DND-41 (cell line): ENCODE data around the gene PWWP2B.

ENCODE experiments used
- ATAC-seq: fragments of 200-7000 bp; cut with Tn5 transposase; 3 replicates; pipeline ENCODE4 v1.9.1; 2021; ENCODE audit warnings: low read depth; ENCODE audit not compliant: insufficient read depth
- DNase-seq: peaks from one replicate; pipeline ENCODE4 v3.0.0-alpha.2; 2020
- H2AFZ ChIP-seq: 2 replicates; pipeline ENCODE4 v1.6.0; 2012; ENCODE audit warnings: low read depth, low read length
- H3K27ac ChIP-seq: 2 replicates; pipeline ENCODE4 v1.5.1; 2012; ENCODE audit warnings: low read length, inconsistent platforms
- H3K27me3 ChIP-seq: fragments of 200-600 bp; sonication (generic); 2 replicates; pipeline ENCODE4 v1.6.0; 2012; ENCODE audit warnings: low read length, mild to moderate bottlenecking, inconsistent platforms; ENCODE audit not compliant: insufficient read depth, poor library complexity
- H3K36me3 ChIP-seq: 2 replicates; pipeline ENCODE4 v1.5.1; 2012; ENCODE audit warnings: low read length, inconsistent platforms; ENCODE audit not compliant: insufficient read depth
- H3K4me1 ChIP-seq: 2 replicates; pipeline ENCODE4 v1.5.1; 2012; ENCODE audit warnings: mild to moderate bottlenecking, low read length; ENCODE audit not compliant: insufficient read depth
- H3K4me2 ChIP-seq: 2 replicates; pipeline ENCODE4 v1.6.0; 2012; ENCODE audit warnings: mild to moderate bottlenecking, moderate library complexity, low read length, inconsistent platforms; ENCODE audit not compliant: insufficient read depth
- H3K4me3 ChIP-seq, 2 experiments: fragments of 200-600 bp in 1 of 2; shearing (Covaris generic) in 1 of 2; 2 replicates each; pipeline ENCODE4 v1.5.1; 2012 to 2016; ENCODE audit warnings: inconsistent platforms in 2 of 2, low read length in 2 of 2, mild to moderate bottlenecking in 2 of 2, low read depth in 1 of 2, moderate library complexity in 1 of 2
- H3K79me2 ChIP-seq: 2 replicates; pipeline ENCODE4 v1.6.0; 2012; ENCODE audit warnings: low read length, inconsistent platforms; ENCODE audit not compliant: insufficient read depth
- H3K9ac ChIP-seq: 2 replicates; pipeline ENCODE4 v1.6.0; 2012; ENCODE audit warnings: low read depth, mild to moderate bottlenecking, inconsistent platforms, low read length, moderate library complexity
- H3K9me3 ChIP-seq: 2 replicates; pipeline ENCODE4 v1.5.1; 2012; ENCODE audit warnings: low read length, moderate library complexity, mild to moderate bottlenecking, inconsistent platforms; ENCODE audit not compliant: insufficient read depth, severe bottlenecking
- H4K20me1 ChIP-seq: 2 replicates; pipeline ENCODE4 v1.6.0; 2012; ENCODE audit warnings: low read length; ENCODE audit not compliant: insufficient read depth
- EZH2 ChIP-seq: IDR thresholded peaks from 3 replicates; pipeline ENCODE4 v1.6.1; 2012; ENCODE audit warnings: borderline replicate concordance, low read depth, mild to moderate bottlenecking, moderate library complexity, low read length, inconsistent platforms; ENCODE audit not compliant: severe bottlenecking
- TF ChIP-seq, protein P1 (sequence below): IDR thresholded peaks from 2 replicates; pipeline ENCODE4 v1.5.1; 2012; ENCODE audit warnings: borderline replicate concordance, low read length, moderate library complexity, mild to moderate bottlenecking; ENCODE audit not compliant: poor library complexity, severe bottlenecking; ENCODE audit errors: extremely low read depth

The PWWP2B gene

DNA sequence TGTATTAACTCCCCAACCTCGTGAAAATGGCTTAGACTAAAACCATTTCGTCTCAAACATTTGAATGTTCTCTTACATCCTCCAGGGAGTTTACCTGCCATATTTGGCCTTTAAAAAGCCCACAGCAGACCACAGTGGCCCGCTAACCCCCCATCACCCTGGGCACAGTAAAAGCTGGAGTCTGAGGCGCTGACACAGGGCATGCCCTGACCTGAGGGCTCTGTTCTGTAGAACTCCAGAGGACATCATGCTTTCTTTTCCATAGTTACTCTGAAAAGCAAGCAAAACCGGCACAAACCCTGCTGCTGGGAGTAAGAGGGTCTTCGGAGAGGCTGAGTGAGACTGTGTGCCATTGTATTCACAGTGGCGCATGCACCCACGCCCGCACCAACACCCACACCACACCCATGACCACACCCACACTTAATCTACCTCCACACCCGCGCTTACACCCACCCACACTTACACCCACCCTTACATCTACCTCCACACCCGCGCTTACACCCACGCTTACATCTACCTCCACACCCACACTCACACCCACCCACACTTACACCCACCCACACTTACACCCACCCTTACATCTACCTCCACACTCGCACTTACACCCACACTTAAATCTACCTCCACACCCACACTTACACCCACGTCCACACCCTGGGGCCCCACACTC, 32.9 kb upstream of the PWWP2B start:
- Histone ChIP-seq H3K36me3 (peaks cover 3% of the 10 kb centered on the region; the same call in 1 of the 2 replicates), H2AFZ (no peak overlapping the region), H3K9me3 (no peaks in the 10 kb centered on the region), H3K27me3 (no peaks in the 10 kb centered on the region), H3K4me1 (no peaks in the 10 kb centered on the region), H4K20me1 (no peaks in the 10 kb centered on the region), H3K9ac (no peak overlapping the region), H3K4me2 (no peak overlapping the region), H3K27ac (no peak overlapping the region), H3K79me2 (no peaks in the 10 kb centered on the region), H3K4me3 (no peak overlapping the region)
- DNase-seq, result no peak
- ATAC-seq, result peak; percentile 62; the same call in 2 of the 3 replicates
- TF ChIP-seq, protein P1, sequence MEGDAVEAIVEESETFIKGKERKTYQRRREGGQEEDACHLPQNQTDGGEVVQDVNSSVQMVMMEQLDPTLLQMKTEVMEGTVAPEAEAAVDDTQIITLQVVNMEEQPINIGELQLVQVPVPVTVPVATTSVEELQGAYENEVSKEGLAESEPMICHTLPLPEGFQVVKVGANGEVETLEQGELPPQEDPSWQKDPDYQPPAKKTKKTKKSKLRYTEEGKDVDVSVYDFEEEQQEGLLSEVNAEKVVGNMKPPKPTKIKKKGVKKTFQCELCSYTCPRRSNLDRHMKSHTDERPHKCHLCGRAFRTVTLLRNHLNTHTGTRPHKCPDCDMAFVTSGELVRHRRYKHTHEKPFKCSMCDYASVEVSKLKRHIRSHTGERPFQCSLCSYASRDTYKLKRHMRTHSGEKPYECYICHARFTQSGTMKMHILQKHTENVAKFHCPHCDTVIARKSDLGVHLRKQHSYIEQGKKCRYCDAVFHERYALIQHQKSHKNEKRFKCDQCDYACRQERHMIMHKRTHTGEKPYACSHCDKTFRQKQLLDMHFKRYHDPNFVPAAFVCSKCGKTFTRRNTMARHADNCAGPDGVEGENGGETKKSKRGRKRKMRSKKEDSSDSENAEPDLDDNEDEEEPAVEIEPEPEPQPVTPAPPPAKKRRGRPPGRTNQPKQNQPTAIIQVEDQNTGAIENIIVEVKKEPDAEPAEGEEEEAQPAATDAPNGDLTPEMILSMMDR, result no peak
- no peak for TF ChIP-seq EZH2

DNA sequence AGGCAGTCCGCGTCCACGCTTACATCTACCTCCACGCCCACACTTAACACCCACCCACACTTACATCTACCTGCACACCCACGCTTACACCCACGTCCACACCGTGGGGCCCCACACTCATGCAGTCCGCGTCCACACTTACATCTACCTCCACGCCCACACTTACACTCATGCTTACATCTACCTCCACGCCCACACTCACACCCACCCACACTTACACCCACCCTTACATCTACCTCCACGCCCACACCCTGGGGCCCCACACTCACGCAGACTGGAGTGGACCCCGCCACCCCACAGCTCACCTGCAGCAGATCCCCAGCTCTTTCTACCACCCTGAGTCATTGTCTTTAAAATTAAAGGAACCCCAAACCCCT, 32.4 kb upstream of the PWWP2B start:
- H3K9ac ChIP-seq, result no peak overlapping the region
- ATAC-seq, result no peak
- H3K36me3 ChIP-seq, result peaks cover 3% of the 10 kb centered on the region; the same call in 1 of the 2 replicates
- H2AFZ ChIP-seq, result no peak overlapping the region
- no peak overlapping the region for H3K4me3 ChIP-seq
- no peaks in the 10 kb centered on the region for H3K4me1 ChIP-seq
- H3K79me2 ChIP-seq, result no peaks in the 10 kb centered on the region
- no peaks in the 10 kb centered on the region for H3K9me3 ChIP-seq
- H3K4me2 ChIP-seq, result no peak overlapping the region
- H3K27me3 ChIP-seq, result no peaks in the 10 kb centered on the region
- no peaks in the 10 kb centered on the region for H4K20me1 ChIP-seq
- no peak overlapping the region for H3K27ac ChIP-seq
- TF ChIP-seq EZH2, result no peak
- TF ChIP-seq, protein P1, result no peak
- DNase-seq, result no peak

DNA sequence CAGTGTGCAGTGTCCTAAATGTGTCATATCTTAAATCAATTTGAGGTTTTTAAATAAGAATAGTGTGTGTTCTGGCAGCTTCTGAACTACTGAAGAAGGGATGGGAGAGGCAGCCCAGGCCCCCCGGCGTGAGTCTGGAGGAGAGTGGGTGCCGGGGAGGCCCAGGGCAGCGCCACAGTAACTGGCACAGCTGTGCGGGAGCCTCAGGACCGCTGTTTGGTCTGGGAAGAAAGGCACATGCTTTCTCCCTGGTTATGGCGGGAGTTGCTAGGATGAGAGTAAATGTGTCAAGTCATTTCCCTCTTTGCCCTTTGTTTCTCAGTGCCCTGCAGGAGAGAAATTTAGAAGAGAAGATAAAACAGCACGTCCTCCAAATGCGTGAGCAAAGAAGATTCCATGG, 31.9 kb upstream of the PWWP2B start:
- Histone ChIP-seq H3K27me3 (no peaks in the 10 kb centered on the region), H3K4me2 (no peak overlapping the region), H3K9ac (no peak overlapping the region), H3K4me1 (no peaks in the 10 kb centered on the region), H3K79me2 (no peaks in the 10 kb centered on the region), H4K20me1 (no peaks in the 10 kb centered on the region), H3K4me3 (no peak overlapping the region), H2AFZ (no peak overlapping the region), H3K27ac (no peak overlapping the region), H3K9me3 (no peaks in the 10 kb centered on the region), H3K36me3 (peaks cover 3% of the 10 kb centered on the region; the same call in 1 of the 2 replicates)
- no peak for TF ChIP-seq EZH2
- TF ChIP-seq, protein P1, result no peak
- no peak for DNase-seq
- ATAC-seq, result no peak
